ENCODE results near the gene GNG7. TPM values are rescaled to one million over a fixed set of nuclear protein-coding genes. Genes with fewer than 3 reads are reported as not detected.

The GNG7 gene
- polyA plus RNA-seq, 1 experiment = 0.22 TPM

- no peaks in the 10 kb centered on the region for H3K36me3 ChIP-seq (ENCODE audit: control insufficient read depth, insufficient read depth, low read length)
- DNase-seq (ENCODE audit: low read depth) = no peak
- ChIA-PET CTCF (interaction anchor here (1.2 to 1.6 kb wide), 2 partner anchors 12 to 92 kb away, joined by 5 to 7 read pairs; partner anchors contain the start of gene GADD45B), POLR2A (no interaction called here)
- H3K4me3 ChIP-seq (ENCODE audit: low read depth, low read length) = no peak overlapping the region
- H3K27me3 ChIP-seq (ENCODE audit: control insufficient read depth, insufficient read depth, low read length) = no peaks in the 10 kb centered on the region
- no peak for TF ChIP-seq CTCF (IDR thresholded peaks at IDR 0.05; ENCODE audit: insufficient read depth, low read depth, low read length)
Observed at GRCh38 chr19:2487842-2488241, 214.7 kb downstream of the GNG7 start.

GRCh38 chr19:2487090-2487489 lies 215.4 kb downstream of the GNG7 start:
- H3K36me3 ChIP-seq (ENCODE audit: control insufficient read depth, insufficient read depth, low read length) = no peaks in the 10 kb centered on the region
- TF ChIP-seq CTCF (IDR thresholded peaks at IDR 0.05; ENCODE audit: insufficient read depth, low read depth, low read length) = no peak
- no peak overlapping the region for H3K4me3 ChIP-seq (ENCODE audit: low read depth, low read length)
- ChIA-PET CTCF (no interaction called here), POLR2A (no interaction called here)
- H3K27me3 ChIP-seq (ENCODE audit: control insufficient read depth, insufficient read depth, low read length) = no peaks in the 10 kb centered on the region
- DNase-seq (ENCODE audit: low read depth) = no peak

GRCh38 chr19:2485428-2485827 lies 217.1 kb downstream of the GNG7 start:
- TF ChIP-seq CTCF (IDR thresholded peaks at IDR 0.05; ENCODE audit: insufficient read depth, low read depth, low read length) = no peak
- ChIA-PET POLR2A (no interaction called here), CTCF (no interaction called here)
- DNase-seq (ENCODE audit: low read depth) = no peak
- no peak overlapping the region for H3K4me3 ChIP-seq (ENCODE audit: low read depth, low read length)
- no peaks in the 10 kb centered on the region for H3K36me3 ChIP-seq (ENCODE audit: control insufficient read depth, insufficient read depth, low read length)
- H3K27me3 ChIP-seq (ENCODE audit: control insufficient read depth, insufficient read depth, low read length) = no peaks in the 10 kb centered on the region

DNA sequence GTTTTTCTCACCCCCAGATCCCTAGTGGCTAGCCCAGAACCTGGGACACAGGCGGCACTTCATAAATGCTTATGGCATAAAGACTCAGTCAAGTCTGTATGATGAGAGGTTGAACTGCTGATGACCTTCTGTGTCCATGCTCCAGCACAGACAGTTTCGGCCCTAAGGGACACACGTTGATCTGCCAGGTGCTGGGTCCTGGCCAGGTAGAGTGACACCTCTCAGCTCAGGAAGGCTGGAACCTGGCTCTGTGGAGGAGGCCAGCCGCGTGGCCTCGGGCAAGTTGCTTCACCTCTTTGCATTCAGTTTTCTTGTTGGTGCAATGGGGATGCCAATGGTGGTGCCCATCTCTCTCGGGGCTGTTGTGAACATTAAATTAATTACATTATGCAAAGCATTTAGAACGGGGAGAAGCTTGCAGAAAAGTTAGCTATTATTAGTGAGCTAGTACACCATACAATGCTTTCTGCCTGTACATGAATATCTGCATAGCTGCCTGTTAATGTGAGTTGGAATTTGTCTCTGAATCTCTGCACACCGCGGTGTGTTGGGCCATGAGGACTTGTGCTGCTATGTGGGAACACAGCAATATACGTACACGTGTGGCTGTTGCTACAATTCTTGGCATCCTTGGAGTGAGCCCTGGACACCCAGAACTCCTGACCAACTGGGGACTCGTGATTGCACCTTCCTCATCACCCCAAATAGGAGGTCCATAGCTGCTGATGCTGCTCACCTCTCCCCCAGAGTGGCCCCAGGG lies 218.1 kb downstream of the GNG7 start:
- no peak for TF ChIP-seq CTCF (IDR thresholded peaks at IDR 0.05; ENCODE audit: insufficient read depth, low read depth, low read length)
- no peaks in the 10 kb centered on the region for H3K27me3 ChIP-seq (ENCODE audit: control insufficient read depth, insufficient read depth, low read length)
- H3K4me3 ChIP-seq (ENCODE audit: low read depth, low read length) = no peak overlapping the region
- no peaks in the 10 kb centered on the region for H3K36me3 ChIP-seq (ENCODE audit: control insufficient read depth, insufficient read depth, low read length)
- ChIA-PET CTCF (interaction anchor here (0.5 to 1.1 kb wide), 2 partner anchors 95 to 153 kb away, joined by 3 to 7 read pairs; no protein-coding TSS in a partner anchor), POLR2A (no interaction called here)
- DNase-seq (ENCODE audit: low read depth) = no peak

DNA sequence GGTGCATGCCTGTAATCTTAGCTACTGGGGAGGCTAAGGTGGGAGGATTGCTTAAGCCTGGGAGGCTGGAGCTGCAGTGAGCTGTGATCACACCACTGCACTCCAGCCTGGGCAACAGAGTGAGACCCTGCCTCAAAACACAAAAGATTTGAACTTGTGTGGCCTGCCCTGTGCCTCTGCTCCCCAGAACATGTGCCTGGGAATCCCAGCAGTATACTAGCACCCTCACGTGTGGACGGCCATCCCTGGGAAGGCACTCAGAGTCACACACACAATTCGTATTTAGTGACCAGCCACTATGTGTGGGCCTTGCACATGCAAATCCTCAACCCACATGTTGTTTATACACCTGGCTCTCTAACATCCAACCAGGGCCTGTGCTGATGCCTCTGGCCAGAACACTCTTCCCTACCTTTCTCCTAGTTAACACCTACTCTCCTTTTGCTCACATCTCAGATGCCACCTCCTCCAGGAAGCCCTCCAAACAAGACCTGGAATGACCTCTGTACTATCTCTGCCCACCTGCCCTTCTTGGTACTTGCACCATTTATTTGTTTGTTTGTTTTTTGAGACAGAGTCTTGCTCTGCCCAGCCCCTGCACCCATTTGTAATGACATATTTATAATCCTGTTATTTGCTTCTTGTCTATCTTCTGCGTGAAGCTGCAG lies 218.9 kb downstream of the GNG7 start:
- no peaks in the 10 kb centered on the region for H3K27me3 ChIP-seq (ENCODE audit: control insufficient read depth, insufficient read depth, low read length)
- no peaks in the 10 kb centered on the region for H3K36me3 ChIP-seq (ENCODE audit: control insufficient read depth, insufficient read depth, low read length)
- ChIA-PET CTCF (interaction anchor here (1.1 kb wide), 1 partner anchor 95 kb away, joined by 7 read pairs; no protein-coding TSS in a partner anchor), POLR2A (no interaction called here)
- no peak for TF ChIP-seq CTCF (IDR thresholded peaks at IDR 0.05; ENCODE audit: insufficient read depth, low read depth, low read length)
- no peak overlapping the region for H3K4me3 ChIP-seq (ENCODE audit: low read depth, low read length)
- no peak for DNase-seq (ENCODE audit: low read depth)

All from BJ (cell line).